ENCODE results near the gene ATP6AP2.
A peak's percentile ranks its signal among the peaks of the same experiment; 100 is the strongest.

Gene ATP6AP2

GRCh38 chrX:40637687-40638086, 56.9 kb downstream of the ATP6AP2 start:
- DNase-seq: no peak

- no peak for DNase-seq
These were observed 63.4 kb downstream of the ATP6AP2 start for GRCh38 chrX:40644176-40644575.

DNA sequence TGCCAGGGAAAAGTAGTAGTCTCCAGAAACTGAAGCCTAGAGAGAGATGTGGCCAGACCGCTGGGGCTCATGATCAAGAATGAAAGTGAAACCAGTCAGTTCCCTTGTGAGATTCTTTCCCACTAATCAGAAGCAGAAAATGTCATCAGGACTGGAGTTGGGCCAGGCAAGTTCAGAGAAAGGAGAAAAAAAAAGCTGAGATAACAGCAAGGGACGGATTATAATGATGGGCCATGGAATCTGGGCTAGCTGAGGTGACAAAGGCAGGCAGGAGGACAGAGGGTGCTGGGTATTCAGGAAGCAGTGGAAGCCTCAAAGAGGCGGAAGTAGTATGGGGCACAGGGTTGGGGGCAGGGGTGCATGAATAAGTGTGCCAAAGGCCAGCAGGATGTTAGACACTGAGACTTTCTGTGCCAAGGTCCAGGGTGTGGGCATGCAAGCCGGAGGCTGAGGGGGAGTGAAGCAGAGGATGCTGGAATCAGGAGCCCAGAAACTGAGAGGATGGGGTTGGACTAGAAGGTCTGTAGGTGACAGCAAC, 64.1 kb downstream of the ATP6AP2 start:
- DNase-seq: no peak

GRCh38 chrX:40646489-40647306, 65.9 kb downstream of the ATP6AP2 start:
- DNase-seq: peak; percentile 41

- peak; percentile 82 for DNase-seq
These were observed 66.8 kb downstream of the ATP6AP2 start, which contains the start of gene CXorf38 for GRCh38 chrX:40647307-40648197. CXorf38 (minus strand) TSS chrX:40647561; CDS start chrX:40647520, 41 bp downstream.

GRCh38 chrX:40651620-40652223, 71.0 kb downstream of the ATP6AP2 start:
- DNase-seq: peak; percentile 9

DNA sequence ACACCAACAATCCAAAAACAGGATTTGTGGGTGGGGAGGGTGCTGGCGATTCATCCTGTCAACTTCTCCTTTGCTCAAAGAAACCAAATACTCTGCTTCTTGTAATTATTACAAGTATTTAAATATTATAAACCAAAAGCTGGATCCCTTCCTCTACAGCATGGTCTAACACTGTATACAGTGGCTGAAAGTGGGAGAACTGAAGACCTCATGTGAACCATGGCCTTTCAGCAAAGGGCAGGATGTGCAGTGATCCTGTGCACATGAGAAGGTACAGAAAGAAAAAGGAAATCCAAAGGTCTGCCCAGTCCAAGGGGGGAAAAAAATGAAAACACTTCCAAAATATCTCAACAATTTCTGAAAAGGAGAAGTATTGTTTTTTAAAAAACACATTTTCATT, 71.9 kb downstream of the ATP6AP2 start:
- no peak for DNase-seq

DNA sequence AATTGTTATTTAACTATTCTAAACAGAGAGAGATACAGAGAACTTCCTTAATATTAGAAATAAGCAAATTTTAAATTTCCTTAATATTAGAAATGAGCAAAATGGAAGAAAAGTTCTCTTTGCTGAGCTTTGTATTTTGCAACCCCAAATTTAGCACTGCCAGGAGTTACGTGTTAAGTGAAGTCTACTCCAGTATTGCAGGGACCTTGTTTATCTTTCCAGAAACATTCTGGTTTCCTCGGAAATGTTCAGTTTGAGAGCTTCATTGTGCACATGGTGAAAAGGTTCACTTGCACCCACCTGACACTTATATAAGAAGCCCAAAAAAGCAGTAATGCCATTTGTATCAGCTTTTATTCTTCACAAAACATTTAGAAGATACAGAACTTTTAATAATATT, 72.8 kb downstream of the ATP6AP2 start:
- no peak for DNase-seq
